ENCODE measurements around the gene CYB5R3.

DNA sequence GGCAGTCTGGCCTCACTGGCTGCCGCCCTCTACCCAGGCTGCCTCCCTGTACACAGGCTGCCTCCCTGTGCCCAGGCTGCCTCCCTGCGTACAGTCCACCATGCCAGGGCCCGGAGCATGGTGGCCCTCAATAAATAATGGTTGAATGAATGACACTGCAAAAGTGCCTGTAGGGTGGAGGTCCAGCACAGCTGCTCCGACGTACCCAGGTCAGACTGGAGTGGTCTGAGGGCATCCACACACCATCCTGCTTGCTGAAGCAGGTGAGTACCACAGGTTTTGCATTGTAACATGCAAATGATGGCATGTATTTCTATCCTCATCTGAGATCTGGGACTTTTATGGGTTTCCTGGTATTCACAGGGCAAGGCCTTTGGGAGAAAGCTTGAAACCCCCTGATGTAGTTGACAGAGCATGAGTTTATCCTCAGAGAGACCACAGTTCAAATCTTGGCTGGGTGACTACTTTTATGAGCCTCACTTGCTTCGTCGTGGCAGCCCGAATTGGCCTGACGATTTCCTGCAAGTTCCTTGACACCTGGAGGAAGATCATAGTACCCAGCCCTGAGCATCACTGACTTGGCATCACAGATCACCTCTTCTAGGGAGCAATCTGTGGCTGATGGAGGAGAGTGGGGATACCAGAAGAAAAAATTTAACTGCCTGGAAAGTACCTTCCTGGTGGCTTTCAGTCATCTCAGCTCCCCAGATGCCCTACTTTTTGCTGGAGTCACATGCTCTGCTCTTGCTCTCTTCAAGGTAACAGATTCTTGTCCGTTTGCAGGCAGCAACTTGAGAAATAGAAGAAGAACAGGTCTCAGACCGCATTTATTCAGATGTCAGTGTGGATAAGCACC lies 16.0 kb upstream of the CYB5R3 start:
- TF ChIP-seq FOSB (CRISPR knock-in tag; IDR thresholded peaks at IDR 0.05) (no peak), POLR2A (IDR thresholded peaks at IDR 0.05; ENCODE audit: low read length) (no peak)
